NCI-H345 treated with DMSO at 0.1 percent for 48 hours (cell line): ENCODE measurements around the gene SERPINB6.
"Not testable (repeated sequence)": the region's sequence is repeated elsewhere in the genome, so short reads cannot be mapped to it uniquely, and the experiment has no call there.

Experiments used
- DNase-seq: peaks from one replicate; lab custom pipeline; 2025; ENCODE audit not compliant: unreplicated experiment; lab: John Stamatoyannopoulos, UW

SERPINB6 gene

DNA sequence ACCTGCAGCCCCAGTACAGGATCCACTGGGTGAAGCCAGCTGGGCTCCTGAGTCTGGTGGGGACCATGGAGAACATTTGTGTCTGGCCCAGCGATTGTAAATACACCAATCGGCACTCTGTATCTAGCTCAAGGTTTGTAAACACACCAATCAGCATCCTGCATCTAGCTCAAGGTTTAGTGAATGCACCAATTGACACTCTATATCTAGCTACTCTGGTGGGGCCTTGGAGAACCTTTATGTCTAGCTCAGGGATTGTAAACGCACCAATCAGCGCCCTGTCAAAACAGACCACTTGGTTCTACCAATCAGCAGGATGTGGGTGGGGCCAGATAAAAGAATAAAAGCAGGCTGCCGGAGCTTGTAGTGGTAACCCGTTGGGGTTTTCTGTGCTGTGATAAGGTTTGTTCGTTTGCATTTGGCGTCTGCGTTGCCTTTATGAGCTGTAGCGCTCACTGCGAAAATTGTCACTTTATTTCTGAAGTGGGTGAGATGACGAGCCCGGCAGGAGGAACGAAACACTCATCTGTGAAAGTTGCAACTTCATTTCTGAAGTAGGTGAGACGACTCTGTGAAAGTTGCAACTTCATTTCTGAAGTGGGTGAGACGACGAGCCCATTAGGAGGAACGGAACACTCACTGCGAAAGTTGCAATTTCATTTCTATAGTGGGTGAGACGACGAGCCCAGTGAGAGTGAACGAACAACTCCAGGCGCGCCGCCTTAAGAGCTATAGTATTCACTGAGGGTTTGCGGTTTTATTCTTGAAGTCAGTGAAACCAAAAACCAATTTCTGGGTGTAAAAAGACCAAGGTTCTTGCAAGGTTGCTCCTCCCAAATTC, 31.1 kb downstream of the SERPINB6 start:
- no peak for DNase-seq

DNA sequence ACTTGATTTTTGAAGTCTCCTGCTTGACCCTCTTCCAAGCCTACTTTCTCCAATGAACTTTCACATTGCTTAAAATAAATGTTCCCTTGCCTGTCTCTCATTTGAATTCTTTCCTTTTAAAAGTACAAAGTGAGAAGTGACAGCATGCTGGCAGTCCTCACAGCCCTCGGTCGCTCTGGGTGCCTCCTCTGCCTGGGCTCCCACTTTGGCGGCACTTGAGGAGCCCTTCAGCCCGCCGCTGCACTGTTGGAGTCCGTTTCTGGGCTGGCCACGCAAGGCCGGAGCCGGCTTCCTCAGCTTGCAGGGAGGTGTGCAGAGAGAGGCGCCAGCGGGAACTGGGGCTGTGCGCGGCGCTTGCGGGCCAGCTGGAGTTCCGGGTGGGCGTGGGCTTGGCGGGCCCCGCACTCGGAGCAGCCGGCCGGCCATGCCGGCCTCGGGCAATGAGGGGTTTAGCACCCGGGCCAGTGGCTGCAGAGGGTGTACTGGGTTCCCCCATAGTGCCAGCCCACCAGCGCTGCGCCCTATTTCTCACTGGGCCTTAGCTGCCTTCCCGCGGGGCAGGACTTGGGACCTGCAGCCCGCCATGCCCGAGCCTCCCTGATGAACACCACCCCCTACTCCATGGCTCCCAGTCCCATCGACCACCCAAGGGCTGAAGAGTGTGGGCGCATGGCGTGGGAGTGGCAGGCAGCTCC, 31.9 kb downstream of the SERPINB6 start:
- no peak for DNase-seq

DNA sequence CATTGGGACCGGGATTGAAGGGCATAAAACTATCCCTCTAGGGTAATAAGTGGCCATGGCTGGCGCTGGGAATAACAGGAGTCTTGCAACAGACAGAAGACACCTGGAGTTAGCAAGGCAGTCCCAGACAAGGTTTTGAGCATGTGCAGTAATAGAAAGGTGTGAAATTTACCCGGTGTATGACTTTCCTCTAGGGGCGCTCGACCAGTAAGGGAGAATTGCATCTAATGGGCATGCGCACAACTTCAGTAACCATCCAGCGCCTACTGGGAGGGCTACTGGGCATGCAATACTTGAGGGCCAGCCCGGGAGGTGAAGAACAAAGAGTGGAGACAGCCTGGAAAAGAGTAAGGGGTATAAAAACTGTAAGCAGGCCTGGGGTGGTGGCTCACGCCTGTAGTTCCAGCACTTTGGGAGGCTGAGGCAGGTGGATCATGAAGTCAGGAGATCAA, 32.7 kb downstream of the SERPINB6 start:
- no peak for DNase-seq

GRCh38 chr6:2938004-2938631, 33.2 kb downstream of the SERPINB6 start:
- DNase-seq, result no peak

GRCh38 chr6:2937627-2938003, 33.8 kb downstream of the SERPINB6 start:
- DNase-seq, result no peak

DNA sequence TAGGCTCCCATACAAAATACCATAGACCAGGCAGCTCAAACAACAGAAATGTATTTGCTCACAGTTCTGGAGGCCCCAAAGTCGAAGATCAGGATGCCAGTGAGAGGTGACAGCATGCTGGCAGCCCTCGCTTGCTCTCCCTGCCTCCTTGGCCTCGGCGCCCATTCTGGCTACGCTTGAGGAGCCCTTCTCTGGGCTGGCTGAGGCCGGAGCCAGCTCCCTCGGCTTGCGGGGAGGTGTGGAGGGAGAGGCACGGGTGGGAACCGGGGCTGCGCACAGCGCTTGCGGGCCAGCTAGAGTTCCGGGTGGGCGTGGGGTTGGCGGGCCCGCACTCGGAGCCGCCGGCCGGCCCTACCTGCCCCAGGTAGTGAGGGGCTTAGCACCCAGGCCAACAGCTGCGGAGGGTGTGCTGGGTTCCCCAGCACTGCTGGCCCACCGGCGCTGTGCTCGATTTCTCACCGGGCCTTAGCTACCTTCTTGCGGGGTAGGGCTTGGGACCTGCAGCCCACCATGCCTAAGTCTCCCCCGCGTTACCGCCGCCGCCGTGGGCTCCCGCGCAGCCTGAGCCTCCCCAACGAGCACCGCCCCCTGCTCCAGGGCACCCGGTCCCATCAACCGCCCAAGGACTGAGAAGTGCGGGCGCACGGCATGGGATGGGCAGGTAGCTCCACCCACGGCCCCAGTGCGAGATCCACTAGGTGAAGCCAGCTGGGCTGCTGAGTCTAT, 35.6 kb downstream of the SERPINB6 start:
- no peak for DNase-seq

DNA sequence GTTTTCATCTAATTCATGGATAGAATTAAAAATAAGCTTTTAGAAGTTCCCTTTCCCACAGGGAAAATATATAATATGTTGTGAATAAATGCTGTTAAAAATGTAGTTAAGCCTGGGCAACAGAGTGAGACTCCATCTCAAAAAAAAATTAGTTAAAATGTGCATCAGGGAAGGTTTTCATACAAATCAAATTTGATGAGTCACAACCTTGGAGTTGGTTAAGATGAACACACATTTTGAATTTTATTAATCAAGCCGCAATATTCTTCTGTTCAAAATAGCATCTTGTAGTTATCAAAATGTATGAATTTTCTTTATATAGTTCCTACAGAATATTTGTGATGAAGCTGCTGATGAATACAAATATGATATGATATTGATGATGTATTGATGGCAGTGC, 37.3 kb downstream of the SERPINB6 start:
- DNase-seq, result no peak

DNA sequence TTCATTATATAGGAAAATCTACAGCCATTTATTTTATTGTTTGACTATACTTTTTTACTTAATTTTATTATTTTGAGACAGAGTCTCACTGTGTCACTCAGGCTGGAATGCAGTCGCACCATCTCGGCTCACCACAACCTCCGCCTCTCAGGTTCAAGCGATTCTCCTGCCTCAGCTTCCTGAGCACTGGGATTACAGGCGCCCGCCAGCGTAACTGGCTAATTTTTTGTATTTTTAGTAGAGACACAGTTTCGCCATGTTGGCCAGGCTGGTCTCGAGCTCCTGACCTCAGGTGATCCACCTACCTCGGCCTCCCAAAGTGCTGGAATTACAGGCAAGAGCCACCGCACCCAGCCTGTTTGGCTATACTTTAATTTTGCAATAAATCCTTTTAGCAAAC, 38.5 kb downstream of the SERPINB6 start:
- not testable (repeated sequence) for DNase-seq

DNA sequence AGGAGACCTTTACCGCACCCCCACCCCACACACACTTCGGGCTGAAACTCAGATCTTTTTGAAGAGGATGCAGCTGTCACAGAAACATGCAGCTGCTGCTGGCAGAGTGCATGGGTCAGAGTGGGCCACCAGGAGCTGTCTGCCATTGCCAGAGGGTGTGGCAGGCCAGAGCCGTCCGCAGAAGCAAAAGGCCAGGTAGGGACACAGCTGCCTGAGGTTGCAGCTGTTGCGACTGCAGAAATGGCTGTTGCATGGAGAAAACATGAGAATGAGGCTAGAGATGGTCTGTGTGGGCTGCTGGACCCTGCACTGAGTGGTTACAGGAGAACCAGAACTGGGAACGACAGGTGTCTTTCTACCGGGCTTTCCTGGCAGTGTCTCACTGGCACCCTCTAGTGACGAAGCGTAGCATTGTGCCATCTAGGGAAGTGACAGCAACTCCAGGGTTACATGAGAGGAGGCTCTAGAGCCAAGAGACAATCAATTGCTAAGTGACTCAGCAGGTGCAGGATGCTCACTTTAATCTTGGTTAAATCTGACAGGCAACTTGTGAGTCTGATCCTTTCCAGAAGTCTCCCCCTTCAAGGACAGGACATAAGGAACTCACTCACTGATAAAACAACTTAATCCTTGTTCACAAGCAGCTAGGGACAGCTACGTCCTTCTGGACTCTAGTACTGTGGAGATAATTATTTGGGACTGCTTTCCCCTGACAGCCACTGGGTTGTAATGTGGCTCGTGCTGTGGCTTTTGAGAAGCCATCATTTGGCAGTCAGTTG, 39.2 kb downstream of the SERPINB6 start:
- peak; percentile 41 for DNase-seq

DNA sequence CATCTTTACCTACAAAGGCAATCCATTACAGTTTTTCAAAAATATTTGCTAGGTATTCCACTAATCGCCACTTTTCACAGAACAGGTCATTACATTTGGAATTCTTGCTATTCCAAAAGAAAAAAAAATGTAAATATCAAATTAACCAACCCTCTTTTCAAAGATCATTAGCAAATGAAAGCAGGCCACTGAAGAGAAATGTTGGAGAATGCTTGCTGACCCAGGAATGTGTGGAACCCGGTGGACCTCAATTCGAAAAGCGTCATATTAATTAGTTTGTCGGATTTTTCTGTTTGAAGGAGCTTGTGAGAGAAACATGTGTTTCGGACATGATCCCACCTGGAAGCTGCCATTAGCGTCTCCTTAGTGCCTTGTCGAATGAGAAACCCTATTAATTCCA, 40.3 kb downstream of the SERPINB6 start:
- DNase-seq, result no peak

GRCh38 chr6:2927931-2928330, 43.4 kb downstream of the SERPINB6 start:
- not testable (repeated sequence) for DNase-seq

DNA sequence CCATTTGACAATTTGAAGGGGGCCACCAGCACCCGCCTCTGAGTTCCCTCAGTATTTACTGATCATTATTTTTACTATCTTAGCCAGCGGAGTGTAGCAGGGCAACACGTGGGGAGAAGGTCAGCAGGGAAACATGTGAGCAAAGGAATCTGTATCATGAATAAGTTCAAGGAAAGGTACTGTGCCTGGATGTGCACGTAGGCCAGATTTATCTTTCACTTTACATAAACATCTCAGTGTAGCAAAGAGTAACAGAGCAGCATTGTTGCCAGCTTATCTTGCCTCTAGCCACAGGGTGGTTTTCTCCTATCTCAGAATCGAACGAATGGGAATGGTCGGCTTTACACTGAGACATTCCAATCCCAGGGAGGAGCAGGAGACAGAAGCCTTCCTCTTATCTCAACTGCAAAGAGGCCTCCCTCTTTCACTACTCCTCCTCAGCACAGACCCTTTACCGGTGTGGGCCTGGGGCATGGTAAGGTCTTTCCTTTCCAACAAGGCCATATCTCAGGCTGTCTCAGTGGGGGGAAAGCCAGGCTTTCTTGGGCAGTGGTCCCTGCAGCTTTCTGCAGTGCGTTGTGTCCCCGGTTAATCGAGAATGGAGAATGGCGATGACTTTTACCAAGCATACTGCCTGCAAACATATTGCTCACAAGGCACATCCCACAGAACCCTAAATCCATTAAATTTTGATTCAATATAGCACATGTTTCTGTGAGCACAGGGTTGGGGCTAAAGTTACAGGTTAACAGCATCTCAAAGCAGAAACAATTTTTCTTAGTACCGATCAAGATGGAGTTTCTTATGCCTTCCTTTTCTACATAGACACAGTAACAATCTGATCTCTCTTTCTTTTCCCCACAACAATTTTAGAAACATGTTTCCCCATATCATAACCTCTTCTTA, 45.3 kb downstream of the SERPINB6 start:
- not testable (repeated sequence) for DNase-seq

- no peak for DNase-seq
Measured at GRCh38 chr6:2921520-2922115, 49.7 kb downstream of the SERPINB6 start.

GRCh38 chr6:2920671-2921112, 50.7 kb downstream of the SERPINB6 start:
- no peak for DNase-seq

DNA sequence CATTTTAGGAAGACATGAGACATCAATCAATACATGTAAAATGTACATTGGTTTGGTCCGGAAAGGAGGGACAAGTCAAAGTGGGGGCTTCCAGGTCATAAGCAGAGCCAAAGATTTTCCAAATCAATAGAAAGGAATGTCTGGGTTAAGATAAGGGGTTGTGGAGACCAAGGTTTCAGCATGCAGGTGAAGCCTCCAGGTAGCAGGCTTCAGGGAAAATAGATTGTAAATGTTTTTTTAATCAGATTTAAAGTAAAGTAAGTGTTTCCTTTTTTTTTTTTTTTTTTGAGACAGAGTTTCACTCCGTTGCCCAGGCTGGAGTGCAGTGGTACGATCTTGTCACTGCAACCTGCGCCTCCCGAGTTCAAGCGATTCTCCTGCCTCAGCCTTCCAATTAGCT, 51.5 kb downstream of the SERPINB6 start:
- no peak for DNase-seq

GRCh38 chr6:2919401-2919800, 52.0 kb downstream of the SERPINB6 start:
- no peak for DNase-seq

- DNase-seq, result no peak
Measured at GRCh38 chr6:2918936-2919335, 52.4 kb downstream of the SERPINB6 start.

GRCh38 chr6:2917801-2918445, 53.4 kb downstream of the SERPINB6 start:
- DNase-seq, result no peak
